ENCODE results near the gene MCM7.

Gene MCM7

DNA sequence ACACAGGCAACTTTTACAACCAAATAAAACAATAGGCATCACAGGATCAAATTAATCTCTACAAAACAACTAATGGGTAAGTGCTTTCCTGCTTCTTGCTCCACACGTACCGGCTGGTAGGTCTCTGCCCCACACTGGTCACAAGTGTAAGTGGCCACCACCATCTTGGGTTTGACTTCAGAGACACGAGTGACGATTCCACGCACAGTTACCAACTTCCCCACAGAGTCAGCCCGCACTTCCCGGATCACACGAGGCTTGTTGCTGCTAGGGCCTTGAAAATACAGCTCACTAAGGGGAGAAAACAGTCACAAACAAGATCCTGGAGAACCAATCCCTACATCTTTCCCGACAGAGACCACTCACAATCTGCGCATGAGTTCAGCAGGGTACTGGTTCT, 2.3 kb downstream of the MCM7 start:
- DNase-seq: no peak

DNA sequence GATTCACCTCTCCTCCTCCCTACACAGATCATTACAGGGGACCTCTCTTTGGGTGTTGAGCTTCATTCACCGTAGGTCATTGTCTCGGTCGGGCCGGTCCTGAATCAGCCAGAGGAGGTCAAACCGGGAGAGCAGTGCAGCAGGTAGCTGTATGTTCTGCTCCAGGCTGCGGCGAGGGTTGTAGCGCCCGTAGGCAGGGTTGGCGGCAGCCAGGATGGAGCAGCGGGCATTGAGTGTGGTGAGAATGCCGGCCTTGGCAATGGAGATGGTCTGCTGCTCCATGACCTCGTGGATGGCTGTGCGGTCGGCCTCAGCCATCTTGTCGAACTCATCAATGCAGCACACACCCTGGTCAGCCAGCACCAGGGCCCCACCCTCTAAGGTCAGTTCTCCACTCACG, 5.5 kb downstream of the MCM7 start:
- no peak for DNase-seq

DNA sequence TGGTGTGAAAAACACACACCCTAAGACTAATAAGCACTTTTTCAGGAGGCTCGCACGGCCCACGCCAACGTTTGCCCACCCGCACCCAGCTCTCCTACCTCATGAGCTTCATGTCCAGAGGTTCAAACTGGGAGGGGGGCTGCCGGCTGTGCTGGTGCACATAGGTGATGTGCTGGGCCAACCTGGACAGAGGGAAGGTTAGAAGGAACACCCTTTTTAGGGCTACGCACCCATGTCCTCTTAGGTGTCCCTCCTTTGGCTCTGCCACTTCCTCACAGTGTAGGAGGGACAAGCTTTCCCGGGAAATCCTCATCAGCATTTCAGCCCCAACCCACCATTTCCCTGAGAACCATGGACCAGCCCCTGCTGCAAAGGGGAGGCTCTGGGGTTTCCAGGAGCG, 5.9 kb downstream of the MCM7 start:
- no peak for DNase-seq

GRCh38 chr7:100093925-100094486, 7.2 kb downstream of the MCM7 start:
- no peak for DNase-seq

DNA sequence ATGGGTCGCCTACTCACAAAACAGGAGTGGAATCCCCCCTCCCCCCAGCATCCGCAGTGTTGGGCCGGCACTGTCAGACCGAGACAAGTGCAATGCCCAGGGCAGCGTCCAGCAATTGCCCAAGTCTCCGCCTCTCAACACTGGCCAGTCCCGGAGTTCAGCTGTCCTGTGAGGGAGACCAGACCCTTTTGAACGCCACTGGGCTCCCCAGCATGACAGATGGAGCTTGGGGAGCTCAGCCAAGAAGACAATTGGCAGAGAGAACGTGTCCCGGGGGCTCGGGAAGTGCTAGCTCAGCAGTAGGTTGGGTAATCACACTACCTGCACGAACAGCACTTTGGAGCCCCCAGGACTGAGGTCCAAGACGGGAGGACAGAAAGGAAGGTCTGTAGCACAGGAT, 7.7 kb downstream of the MCM7 start:
- no peak for DNase-seq

DNA sequence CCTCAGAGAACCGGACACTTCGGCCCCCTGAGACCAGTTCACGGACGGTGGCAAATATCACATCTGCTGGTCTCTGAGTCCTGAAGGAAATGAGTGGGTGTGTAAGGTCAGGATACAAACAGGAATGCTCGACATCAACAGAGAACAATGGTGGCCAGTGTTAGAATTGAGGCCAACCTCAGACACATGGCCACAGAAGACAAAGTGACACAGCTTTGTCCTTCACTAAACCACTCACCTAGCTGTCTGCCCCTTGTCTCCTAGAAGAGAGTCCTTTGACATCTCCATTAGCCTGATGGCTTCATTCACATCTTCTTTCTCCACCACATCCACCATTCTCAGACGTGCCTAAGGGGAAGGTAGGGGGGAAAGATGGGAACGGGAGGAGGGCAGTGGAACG, 8.1 kb downstream of the MCM7 start:
- DNase-seq: no peak

DNA sequence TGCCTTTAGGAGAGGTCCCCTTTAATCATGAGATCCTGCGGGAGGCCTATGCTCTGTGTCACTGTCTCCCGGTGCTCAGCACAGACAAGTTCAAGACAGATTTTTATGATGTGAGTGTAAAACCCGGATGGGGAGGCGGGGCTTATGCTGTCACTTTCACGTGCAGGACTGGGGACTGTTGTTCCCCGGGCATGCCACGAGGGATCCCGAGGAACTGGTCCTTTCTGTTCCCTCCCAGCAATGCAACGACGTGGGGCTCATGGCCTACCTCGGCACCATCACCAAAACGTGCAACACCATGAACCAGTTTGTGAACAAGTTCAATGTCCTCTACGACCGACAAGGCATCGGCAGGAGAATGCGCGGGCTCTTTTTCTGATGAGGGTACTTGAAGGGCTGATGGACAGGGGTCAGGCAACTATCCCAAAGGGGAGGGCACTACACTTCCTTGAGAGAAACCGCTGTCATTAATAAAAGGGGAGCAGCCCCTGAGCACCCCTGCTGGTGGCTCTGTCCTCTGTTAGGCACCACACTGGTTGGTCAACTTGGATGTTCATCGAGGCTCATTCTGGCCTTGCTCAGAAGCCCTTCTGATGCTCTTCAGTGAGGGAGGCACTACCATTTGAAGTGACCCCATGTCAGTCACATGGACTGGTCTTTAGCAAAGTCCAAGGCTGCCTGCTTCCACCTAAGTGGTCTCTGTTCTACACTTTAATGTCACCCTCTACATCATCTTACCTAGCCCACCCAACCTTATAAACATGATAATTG, 9.6 kb downstream of the MCM7 start:
- DNase-seq: no peak

DNA sequence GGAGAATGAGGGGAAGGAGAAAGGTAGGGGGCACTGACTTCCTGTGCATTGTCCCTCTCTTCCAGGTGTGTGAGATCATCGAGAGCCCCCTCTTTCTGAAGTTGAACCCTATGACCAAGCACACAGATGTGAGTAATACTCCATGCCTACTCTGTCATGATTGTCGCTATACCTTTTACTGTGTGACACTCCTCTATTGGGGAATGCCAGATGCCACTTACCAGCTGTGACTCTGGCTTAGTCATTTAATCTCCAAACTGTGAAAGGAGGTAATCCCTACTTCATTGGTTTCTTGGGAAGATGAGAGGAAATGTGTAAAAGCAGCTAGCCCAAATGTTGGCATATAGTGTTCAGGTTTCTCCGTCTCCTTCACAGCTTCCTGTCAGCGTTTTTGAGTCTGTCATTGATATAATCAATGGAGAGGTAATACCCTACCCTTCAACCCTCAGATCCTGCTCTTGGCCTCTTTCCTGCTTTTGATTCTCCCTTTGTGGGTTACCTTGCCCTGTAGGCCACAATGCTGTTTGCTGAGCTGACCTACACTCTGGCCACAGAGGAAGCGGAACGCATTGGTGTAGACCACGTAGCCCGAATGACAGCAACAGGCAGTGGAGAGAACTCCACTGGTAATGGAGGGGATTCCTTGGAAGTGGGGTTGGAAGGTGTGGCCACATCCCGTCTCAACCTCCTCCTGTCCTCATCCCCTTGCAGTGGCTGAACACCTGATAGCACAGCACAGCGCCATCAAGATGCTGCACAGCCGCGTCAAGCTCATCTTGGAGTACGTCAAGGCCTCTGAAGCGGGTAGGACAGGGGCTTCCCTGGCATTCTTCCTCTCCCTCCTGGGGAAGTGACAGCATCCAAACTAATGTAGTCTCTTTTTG, 10.4 kb downstream of the MCM7 start:
- DNase-seq: no peak

DNA sequence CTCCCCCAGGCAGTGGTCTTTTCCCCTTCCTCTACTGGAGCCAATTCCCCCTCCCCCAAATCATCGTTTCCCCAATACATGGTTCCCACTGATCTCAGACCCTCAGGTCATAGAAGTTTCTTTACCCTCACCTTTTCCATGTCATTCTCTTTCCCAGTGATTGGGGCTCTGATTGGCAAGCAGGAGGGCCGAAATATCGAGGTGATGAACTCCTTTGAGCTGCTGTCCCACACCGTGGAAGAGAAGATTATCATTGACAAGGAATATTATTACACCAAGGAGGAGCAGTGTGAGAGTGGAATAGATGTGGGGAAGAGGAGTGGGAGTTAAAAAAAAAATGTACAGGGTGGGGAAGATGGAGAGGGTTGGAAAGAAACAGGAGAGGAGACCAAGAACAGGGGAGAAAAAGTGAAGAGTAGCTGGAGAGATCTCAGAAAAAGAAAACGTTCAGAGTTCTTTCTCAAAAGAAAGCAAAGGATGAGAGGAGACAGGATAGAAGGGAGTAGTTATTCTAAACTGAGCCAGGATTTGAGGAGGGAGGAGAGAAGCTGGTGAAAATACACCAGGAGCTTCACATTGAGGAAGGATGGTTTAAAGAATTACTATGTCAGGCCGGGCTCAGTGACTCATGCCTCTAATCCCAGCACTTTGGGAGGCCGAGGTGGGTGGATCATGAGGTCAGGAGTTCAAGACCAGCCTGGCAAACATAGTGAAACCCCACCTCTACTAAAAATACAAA, 11.6 kb downstream of the MCM7 start:
- DNase-seq: peak in 1 of 56 donors; percentile 14

DNA sequence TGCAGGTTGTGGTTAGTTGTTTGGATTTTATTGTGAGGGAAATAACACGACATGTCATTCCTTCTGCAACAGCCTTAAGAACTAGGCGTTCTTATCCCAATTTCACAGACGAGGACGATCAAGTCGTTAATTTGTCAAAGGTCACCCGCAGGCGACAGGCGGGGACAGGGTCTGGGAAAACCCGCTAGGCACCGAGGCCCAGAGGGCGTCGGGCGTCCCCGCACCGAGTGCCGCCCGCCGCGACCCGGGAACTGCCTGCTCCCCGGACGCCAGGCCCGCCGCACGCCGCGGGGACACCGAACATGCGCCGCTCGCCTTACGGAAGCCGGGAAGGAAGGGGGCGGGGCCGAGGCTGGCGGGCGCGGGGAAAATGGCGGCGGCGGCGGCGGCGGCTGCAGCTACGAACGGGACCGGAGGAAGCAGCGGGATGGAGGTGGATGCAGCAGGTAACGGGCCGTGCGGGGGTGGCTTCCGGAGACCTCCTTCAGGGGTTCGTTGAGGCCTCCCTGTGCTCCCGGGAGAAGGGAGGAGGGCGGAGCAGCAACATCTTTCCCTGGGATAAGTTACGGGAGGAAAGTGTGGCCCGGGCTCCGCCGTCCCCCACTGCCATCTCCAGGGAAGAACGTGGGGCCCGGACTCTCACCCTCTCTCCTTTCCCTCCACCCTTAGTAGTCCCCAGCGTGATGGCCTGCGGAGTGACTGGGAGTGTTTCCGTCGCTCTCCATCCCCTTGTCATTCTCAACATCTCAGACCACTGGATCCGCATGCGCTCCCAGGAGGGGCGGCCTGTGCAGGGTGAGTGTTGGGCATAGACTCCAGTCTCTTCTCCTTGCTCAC, 12.4 kb downstream of the MCM7 start, which contains the start of gene COPS6:
COPS6 (plus strand) TSS at position 349 of the 837 bp plus-strand sequence; CDS start at position 371, 22 bp downstream.
- peak in 54 of 56 donors; percentile 18 to 89 (median 68) for DNase-seq

- DNase-seq: peak in 2 of 56 donors; percentile 30 to 43
Measured at GRCh38 chr7:100088095-100088620, 13.0 kb downstream of the MCM7 start.

- DNase-seq: no peak
Measured at GRCh38 chr7:100087055-100087750, 14.0 kb downstream of the MCM7 start.

GRCh38 chr7:100085515-100085914, 15.7 kb downstream of the MCM7 start:
- no peak for DNase-seq

DNA sequence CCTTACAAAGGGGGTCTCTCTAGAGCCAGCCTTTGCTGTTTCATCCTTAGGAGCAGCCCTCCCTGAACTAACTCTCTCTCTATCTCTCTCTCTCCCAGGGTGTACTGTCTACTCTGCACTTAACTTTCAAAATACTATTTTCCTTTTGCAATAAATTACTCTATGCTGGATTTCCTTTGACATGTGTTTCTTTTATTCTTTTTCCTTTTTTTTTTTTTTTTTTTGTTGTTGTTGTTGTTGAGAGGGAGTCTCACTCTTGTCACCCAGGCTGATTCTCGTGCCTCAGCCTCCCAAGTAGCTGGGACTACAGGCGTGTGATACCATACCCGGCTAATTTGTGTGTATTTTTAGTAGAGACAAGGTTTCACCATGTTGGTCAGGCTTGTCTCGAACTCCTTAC, 18.2 kb downstream of the MCM7 start:
- DNase-seq: no peak

GRCh38 chr7:100081535-100082102, 19.6 kb downstream of the MCM7 start, which contains the start of gene ZNF3:
ZNF3 (minus strand) TSS chr7:100081723; CDS start chr7:100077357, 4,366 bp downstream.
- peak; percentile 59 to 100 (median 98) for DNase-seq

GRCh38 chr7:100080907-100081534, 20.2 kb downstream of the MCM7 start:
- DNase-seq: peak in 1 of 56 donors; percentile 41

DNA sequence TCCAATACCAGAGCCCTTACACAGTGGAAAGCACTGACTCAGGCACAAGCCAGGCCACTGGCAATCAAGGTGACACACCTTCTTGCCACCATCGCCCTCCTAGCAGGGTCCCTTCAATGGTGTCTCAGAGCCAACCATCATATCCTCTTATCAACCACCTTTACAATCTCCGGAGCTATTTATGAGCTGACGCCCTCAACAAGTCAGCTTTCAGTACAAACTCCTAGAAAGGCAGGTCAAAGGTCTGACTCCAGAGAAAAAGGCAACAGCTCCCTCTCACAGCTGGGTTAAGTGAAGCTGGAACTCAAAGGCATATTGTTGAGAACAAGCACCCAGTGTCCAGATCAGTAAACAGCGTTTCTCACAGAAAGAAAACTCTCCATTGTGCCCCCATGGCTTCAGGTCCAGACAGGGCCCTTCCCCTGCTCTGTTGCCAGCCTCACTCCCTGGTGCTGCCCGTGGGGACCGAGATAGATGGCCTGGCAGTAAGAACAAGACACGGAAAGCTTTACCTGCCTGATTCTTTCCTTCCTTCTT, 22.1 kb downstream of the MCM7 start:
- peak in 40 of 56 donors; percentile 2 to 80 (median 46) for DNase-seq

DNA sequence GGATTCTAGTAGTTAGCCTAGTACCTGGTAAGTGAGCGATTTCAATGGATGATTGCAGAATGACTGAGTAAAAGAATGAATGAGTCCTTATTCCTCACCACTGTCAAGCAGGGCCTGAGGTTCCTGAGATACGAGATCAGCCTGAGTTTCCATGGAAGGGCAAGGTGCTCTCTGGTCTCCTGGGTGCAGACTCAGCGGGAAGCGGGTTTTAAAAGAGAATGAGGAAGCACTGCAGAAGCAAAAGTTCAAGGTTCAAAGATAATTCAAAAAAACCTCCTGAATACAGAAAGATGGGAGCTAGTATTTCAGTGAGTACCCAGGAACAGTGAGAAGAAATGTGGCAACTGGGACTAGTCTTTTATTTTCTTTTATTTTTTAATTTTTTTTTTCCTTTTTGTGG, 24.0 kb downstream of the MCM7 start:
- DNase-seq: no peak
